SK-N-SH (cell line): Measurements from ENCODE around the gene TRAF5. TPM values are rescaled to one million over a fixed set of nuclear protein-coding genes. Genes with fewer than 3 reads are reported as not detected.

Experiments used
- CTCF ChIA-PET: fragments of 300-600, 350-600 bp; formaldehyde crosslinking; extraction: SDS; loops from one replicate; lab custom pipeline; 2021; lab: Yijun Ruan, JAX
- POLR2A ChIA-PET: fragments of 350-600 bp; sonication (Branson Sonifier 250); formaldehyde crosslinking; extraction: SDS; loops from one replicate; lab custom pipeline; 2020; ENCODE audit warnings: antibody characterized with exemption, inconsistent platforms; lab: Yijun Ruan, JAX
- DNase-seq: peaks from one replicate; pipeline ENCODE4 v3.0.0; 2012
- H2AFZ ChIP-seq: fragments of 200-600 bp; sonication (generic); 2 replicates; pipeline ENCODE4 v1.8.1; 2016; ENCODE audit warnings: antibody characterized with exemption, mild to moderate bottlenecking, low read depth
- H3F3A ChIP-seq: fragments of 200-600 bp; sonication (generic); replicated peaks from 2 replicates; pipeline ENCODE3; 2016; ENCODE audit warnings: antibody characterized with exemption, mild to moderate bottlenecking; ENCODE audit not compliant: insufficient read depth
- H3K27ac ChIP-seq, 2 experiments: fragments of 200-500 bp in 1 of 2; fragments of 200-600 bp in 1 of 2; sonication (Bioruptor generic) in 1 of 2; sonication (generic), shearing (Covaris generic) in 1 of 2; 2 replicates each; pipeline versions ENCODE4 v1.5.1 to v1.6.1; 2014 to 2016; ENCODE audit warnings: low read depth in 2 of 2, inconsistent platforms in 1 of 2, low read length in 1 of 2, mild to moderate bottlenecking in 1 of 2, mixed read lengths in 1 of 2
- H3K27me3 ChIP-seq: fragments of 200-600 bp; sonication (generic), shearing (Covaris generic); 2 replicates; pipeline ENCODE4 v1.6.1; 2016; ENCODE audit warnings: mixed run types; ENCODE audit not compliant: insufficient read depth
- H3K36me3 ChIP-seq, 2 experiments: fragments of 200-500 bp in 1 of 2; fragments of 200-600 bp in 1 of 2; sonication (Bioruptor generic) in 1 of 2; sonication (generic) in 1 of 2; replicated peaks in 1 of 2; 2 replicates each; pipeline versions ENCODE3 to v1.5.1; 2014 to 2016; ENCODE audit warnings: low read length in 1 of 2, mild to moderate bottlenecking in 1 of 2; ENCODE audit not compliant: insufficient read depth in 2 of 2, control insufficient read depth in 1 of 2
- H3K4me1 ChIP-seq, 2 experiments: fragments of 200-500 bp in 1 of 2; fragments of 200-600 bp in 1 of 2; sonication (Bioruptor generic) in 1 of 2; sonication (generic), shearing (Covaris generic) in 1 of 2; 2 replicates each; pipeline versions ENCODE4 v1.5.1 to v1.6.1; 2014 to 2016; ENCODE audit warnings: low read depth in 1 of 2, low read length in 1 of 2, mixed run types in 1 of 2; ENCODE audit not compliant: insufficient read depth in 2 of 2, control insufficient read depth in 1 of 2
- H3K4me2 ChIP-seq: fragments of 200-600 bp; sonication (generic), shearing (Covaris generic); 2 replicates; pipeline ENCODE4 v1.6.1; 2017; ENCODE audit warnings: mixed run types
- H3K4me3 ChIP-seq, 2 experiments: fragments of 200-500 bp in 1 of 2; fragments of 200-600 bp in 1 of 2; sonication (Bioruptor generic) in 1 of 2; sonication (generic), shearing (Covaris generic) in 1 of 2; 2 replicates each; pipeline versions ENCODE4 v1.5.1 to v1.8.1; 2014 to 2016; ENCODE audit warnings: low read depth in 2 of 2, inconsistent platforms in 1 of 2, low read length in 1 of 2, mild to moderate bottlenecking in 1 of 2, mixed read lengths in 1 of 2, moderate library complexity in 1 of 2
- H3K79me2 ChIP-seq: fragments of 200-600 bp; sonication (generic); 2 replicates; pipeline ENCODE4 v1.8.1; 2017; ENCODE audit warnings: mild to moderate bottlenecking; ENCODE audit not compliant: insufficient read depth
- H3K9ac ChIP-seq: fragments of 200-600 bp; sonication (generic); 2 replicates; pipeline ENCODE4 v1.6.1; 2017; ENCODE audit warnings: mixed run types
- H3K9me2 ChIP-seq: fragments of 200-600 bp; sonication (generic); 2 replicates; pipeline ENCODE4 v1.6.1; 2017; ENCODE audit warnings: mixed run types
- H3K9me3 ChIP-seq: fragments of 200-600 bp; sonication (generic); 2 replicates; pipeline ENCODE4 v1.6.1; 2017; ENCODE audit warnings: mixed run types, mild to moderate bottlenecking, moderate library complexity
- H4K20me1 ChIP-seq: fragments of 200-600 bp; sonication (generic); 2 replicates; pipeline ENCODE4 v1.6.1; 2017; ENCODE audit warnings: mild to moderate bottlenecking, mixed run types; ENCODE audit not compliant: insufficient read depth
- EZH2phosphoT487 ChIP-seq: fragments of 200-600 bp; sonication (generic); IDR thresholded peaks from 2 replicates; pipeline ENCODE4 v1.6.1; 2017; ENCODE audit warnings: low read depth, mixed run types, mild to moderate bottlenecking, antibody characterized with exemption, moderate library complexity, borderline replicate concordance
- FOSL2 ChIP-seq: IDR thresholded peaks from 2 replicates; pipeline ENCODE4 v1.4.0; 2012; ENCODE audit warnings: low read depth, mild to moderate bottlenecking, moderate library complexity, borderline replicate concordance
- GABPA ChIP-seq: IDR thresholded peaks from 2 replicates; pipeline ENCODE4 v1.4.0; 2012; ENCODE audit warnings: low read depth, mild to moderate bottlenecking
- MXI1 ChIP-seq: IDR thresholded peaks from 2 replicates; pipeline ENCODE4 v1.6.1; 2012; ENCODE audit warnings: mild to moderate bottlenecking, low read depth, low read length, improper control_type of control experiment
- NRF1 ChIP-seq: IDR thresholded peaks from 2 replicates; pipeline ENCODE4 v1.6.1; 2012; ENCODE audit warnings: low read depth, mild to moderate bottlenecking, low read length
- RFX5 ChIP-seq: IDR thresholded peaks from 2 replicates; pipeline ENCODE4 v1.6.1; 2012; ENCODE audit warnings: mild to moderate bottlenecking, improper control_type of control experiment, low read length
- RXRA ChIP-seq: IDR thresholded peaks from 2 replicates; pipeline ENCODE4 v1.4.0; 2012; ENCODE audit warnings: low read depth, mild to moderate bottlenecking, borderline replicate concordance
- TCF12 ChIP-seq: IDR thresholded peaks from 2 replicates; pipeline ENCODE4 v1.4.0; 2012
- WGBS: methylation state at CpG from one replicate; pipeline ENCODE4 v1.1.6; 2017; ENCODE audit warnings: low lambda C conversion rate; 5-methylcytosine and 5-hydroxymethylcytosine counted together
- polyA plus RNA-seq, 3 experiments: library from polyadenylated mRNA; depleted of rRNA; stranded (reverse); fragments of >200 nt; gene quantifications; 2 replicates each; pipeline ENCODE4 v1.2.3, GENCODE V29; 2012
- TF ChIP-seq, protein P1 (sequence below): IDR thresholded peaks from 2 replicates; pipeline ENCODE4 v1.6.1; 2012; ENCODE audit warnings: mild to moderate bottlenecking, low read depth, low read length, moderate library complexity
- TF ChIP-seq, protein P2 (sequence below): fragments of 150-350 bp; IDR thresholded peaks from 2 replicates; pipeline ENCODE4 v1.6.1; 2016; ENCODE audit warnings: mild to moderate bottlenecking, low read depth, low read length
- TF ChIP-seq, protein P3 (sequence below): fragments of 200-600 bp; sonication (generic); IDR thresholded peaks from 2 replicates; pipeline ENCODE4 v1.6.1; 2017; ENCODE audit warnings: antibody characterized with exemption, mild to moderate bottlenecking, moderate library complexity
- TF ChIP-seq, protein P4 (sequence below): IDR thresholded peaks from 2 replicates; pipeline ENCODE4 v1.4.0; 2012; ENCODE audit warnings: low read depth, borderline replicate concordance

TRAF5 gene
- polyA plus RNA-seq, 1 of the 3 experiments (the other 2 are of a cell fraction): 7.6 TPM

DNA sequence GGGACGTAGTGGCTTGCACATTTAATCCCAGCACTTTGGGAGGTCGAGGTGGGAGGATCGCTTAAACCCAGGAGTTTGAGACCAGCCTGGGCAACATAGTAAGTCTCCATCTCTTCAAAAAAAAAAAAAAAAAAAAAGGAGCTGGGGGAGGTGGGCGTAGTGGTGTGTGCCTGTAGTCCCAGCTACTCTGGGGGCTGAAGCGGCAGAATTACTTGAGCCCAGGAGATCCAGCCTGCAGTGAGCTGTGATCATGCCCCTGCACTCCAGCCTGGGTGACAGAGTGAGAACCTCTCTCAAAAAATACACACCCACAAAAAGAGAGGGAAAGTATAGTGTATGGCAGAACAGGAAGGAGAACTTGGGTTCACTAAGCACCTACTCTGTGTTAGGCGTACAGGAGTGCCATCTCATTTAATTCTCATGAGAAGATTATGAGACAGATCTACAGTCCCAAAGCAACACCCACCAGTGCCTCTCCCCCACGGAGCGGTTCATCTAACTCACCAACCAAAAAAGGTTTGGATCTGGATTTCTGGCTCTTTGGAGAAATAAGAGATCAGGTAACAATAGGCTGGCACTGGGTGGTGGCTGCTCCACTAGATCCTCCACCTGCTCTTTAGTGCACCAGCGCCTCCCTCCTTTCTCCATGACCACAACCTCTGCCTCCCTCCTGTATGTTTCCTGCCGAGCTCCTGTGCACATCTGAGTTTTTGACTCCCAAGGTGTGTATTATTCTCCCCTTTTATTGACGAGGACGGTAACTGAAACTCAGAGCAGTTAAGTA is 1.4 kb upstream of the TRAF5 start:
- 89% methylated on average over 12 of the region's 12 CpGs for WGBS
- no peak overlapping the region for H3K9ac ChIP-seq
- CTCF ChIA-PET: interaction anchor here (0.7 to 5.0 kb wide), 7 partner anchors 29 to 190 kb away, joined by 3 to 66 read pairs (median 9); no protein-coding TSS in a partner anchor
- H3K4me3 ChIP-seq: no peak overlapping the region
- no peaks in the 10 kb centered on the region; the same call in 1 of the 2 replicates for H3K79me2 ChIP-seq
- H3F3A ChIP-seq: peaks cover 3% of the 10 kb centered on the region
- no peaks in the 10 kb centered on the region for H3K9me2 ChIP-seq
- TF ChIP-seq TCF12 (no peak), MXI1 (no peak), RFX5 (no peak), NRF1 (no peak)
- TF ChIP-seq, protein P1, sequence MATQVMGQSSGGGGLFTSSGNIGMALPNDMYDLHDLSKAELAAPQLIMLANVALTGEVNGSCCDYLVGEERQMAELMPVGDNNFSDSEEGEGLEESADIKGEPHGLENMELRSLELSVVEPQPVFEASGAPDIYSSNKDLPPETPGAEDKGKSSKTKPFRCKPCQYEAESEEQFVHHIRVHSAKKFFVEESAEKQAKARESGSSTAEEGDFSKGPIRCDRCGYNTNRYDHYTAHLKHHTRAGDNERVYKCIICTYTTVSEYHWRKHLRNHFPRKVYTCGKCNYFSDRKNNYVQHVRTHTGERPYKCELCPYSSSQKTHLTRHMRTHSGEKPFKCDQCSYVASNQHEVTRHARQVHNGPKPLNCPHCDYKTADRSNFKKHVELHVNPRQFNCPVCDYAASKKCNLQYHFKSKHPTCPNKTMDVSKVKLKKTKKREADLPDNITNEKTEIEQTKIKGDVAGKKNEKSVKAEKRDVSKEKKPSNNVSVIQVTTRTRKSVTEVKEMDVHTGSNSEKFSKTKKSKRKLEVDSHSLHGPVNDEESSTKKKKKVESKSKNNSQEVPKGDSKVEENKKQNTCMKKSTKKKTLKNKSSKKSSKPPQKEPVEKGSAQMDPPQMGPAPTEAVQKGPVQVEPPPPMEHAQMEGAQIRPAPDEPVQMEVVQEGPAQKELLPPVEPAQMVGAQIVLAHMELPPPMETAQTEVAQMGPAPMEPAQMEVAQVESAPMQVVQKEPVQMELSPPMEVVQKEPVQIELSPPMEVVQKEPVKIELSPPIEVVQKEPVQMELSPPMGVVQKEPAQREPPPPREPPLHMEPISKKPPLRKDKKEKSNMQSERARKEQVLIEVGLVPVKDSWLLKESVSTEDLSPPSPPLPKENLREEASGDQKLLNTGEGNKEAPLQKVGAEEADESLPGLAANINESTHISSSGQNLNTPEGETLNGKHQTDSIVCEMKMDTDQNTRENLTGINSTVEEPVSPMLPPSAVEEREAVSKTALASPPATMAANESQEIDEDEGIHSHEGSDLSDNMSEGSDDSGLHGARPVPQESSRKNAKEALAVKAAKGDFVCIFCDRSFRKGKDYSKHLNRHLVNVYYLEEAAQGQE: no peak
- TF ChIP-seq, all 33 proteins: peak for 0
- no peak for DNase-seq
- Histone ChIP-seq H3K9me3 (no peaks in the 10 kb centered on the region), H3K4me1 (peaks cover 0 to 31% of the 10 kb centered on the region in 2 experiments; a peak in 1 of 4 replicates), H2AFZ (no peak overlapping the region), H4K20me1 (no peaks in the 10 kb centered on the region), H3K27me3 (no peaks in the 10 kb centered on the region), H3K36me3 (no peaks in the 10 kb centered on the region), H3K27ac (no peak overlapping the region), H3K4me2 (no peak overlapping the region)
- POLR2A ChIA-PET: interaction anchor here (0.7 kb wide), 1 partner anchor 58 kb away, joined by 3 read pairs; no protein-coding TSS in a partner anchor

DNA sequence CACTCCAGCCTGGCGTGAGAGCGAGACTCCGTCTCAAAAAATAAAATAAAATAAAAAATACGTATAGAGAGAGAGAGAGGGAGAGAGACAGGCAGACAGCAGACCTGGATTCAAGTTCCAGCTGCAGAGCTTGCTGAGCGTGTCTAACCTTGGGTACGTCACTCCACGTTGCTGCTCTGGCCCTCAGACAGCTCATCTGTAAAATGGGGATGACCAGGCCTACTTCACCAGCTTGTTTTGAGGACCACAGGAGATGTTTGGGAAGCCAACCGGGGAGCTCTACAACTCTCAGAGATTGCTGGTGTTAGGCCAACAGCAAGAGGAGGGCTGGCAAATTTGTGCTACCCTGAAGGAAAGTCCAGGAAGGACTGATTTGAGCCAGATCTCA is 499 bp upstream of the TRAF5 start:
- ChIA-PET CTCF (interaction anchor here (1.0 to 2.6 kb wide), 6 partner anchors 28 to 323 kb away, joined by 3 to 22 read pairs (median 4); no protein-coding TSS in a partner anchor), POLR2A (interaction anchor here (0.7 to 1.1 kb wide), 2 partner anchors 56 to 57 kb away, joined by 3 read pairs; no protein-coding TSS in a partner anchor)
- TF ChIP-seq, protein P2, sequence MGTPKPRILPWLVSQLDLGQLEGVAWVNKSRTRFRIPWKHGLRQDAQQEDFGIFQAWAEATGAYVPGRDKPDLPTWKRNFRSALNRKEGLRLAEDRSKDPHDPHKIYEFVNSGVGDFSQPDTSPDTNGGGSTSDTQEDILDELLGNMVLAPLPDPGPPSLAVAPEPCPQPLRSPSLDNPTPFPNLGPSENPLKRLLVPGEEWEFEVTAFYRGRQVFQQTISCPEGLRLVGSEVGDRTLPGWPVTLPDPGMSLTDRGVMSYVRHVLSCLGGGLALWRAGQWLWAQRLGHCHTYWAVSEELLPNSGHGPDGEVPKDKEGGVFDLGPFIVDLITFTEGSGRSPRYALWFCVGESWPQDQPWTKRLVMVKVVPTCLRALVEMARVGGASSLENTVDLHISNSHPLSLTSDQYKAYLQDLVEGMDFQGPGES: no peak
- TF ChIP-seq EZH2phosphoT487 (no peak), RXRA (no peak), MXI1 (no peak), GABPA (no peak), FOSL2 (no peak)
- TF ChIP-seq, protein P3, sequence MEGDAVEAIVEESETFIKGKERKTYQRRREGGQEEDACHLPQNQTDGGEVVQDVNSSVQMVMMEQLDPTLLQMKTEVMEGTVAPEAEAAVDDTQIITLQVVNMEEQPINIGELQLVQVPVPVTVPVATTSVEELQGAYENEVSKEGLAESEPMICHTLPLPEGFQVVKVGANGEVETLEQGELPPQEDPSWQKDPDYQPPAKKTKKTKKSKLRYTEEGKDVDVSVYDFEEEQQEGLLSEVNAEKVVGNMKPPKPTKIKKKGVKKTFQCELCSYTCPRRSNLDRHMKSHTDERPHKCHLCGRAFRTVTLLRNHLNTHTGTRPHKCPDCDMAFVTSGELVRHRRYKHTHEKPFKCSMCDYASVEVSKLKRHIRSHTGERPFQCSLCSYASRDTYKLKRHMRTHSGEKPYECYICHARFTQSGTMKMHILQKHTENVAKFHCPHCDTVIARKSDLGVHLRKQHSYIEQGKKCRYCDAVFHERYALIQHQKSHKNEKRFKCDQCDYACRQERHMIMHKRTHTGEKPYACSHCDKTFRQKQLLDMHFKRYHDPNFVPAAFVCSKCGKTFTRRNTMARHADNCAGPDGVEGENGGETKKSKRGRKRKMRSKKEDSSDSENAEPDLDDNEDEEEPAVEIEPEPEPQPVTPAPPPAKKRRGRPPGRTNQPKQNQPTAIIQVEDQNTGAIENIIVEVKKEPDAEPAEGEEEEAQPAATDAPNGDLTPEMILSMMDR: no peak
- TF ChIP-seq, protein P4, sequence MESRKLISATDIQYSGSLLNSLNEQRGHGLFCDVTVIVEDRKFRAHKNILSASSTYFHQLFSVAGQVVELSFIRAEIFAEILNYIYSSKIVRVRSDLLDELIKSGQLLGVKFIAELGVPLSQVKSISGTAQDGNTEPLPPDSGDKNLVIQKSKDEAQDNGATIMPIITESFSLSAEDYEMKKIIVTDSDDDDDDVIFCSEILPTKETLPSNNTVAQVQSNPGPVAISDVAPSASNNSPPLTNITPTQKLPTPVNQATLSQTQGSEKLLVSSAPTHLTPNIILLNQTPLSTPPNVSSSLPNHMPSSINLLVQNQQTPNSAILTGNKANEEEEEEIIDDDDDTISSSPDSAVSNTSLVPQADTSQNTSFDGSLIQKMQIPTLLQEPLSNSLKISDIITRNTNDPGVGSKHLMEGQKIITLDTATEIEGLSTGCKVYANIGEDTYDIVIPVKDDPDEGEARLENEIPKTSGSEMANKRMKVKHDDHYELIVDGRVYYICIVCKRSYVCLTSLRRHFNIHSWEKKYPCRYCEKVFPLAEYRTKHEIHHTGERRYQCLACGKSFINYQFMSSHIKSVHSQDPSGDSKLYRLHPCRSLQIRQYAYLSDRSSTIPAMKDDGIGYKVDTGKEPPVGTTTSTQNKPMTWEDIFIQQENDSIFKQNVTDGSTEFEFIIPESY: no peak
- Histone ChIP-seq H3K27me3 (no peaks in the 10 kb centered on the region), H3K27ac (peak overlapping the region in 1 of 2 experiments; percentile 59; a peak in 1 of 4 replicates), H3K9ac (peak overlapping the region; percentile 33), H3K9me3 (no peaks in the 10 kb centered on the region), H3K36me3 (no peaks in the 10 kb centered on the region), H4K20me1 (no peaks in the 10 kb centered on the region), H3K4me2 (peak overlapping the region; percentile 75), H3K4me1 (peaks cover 0 to 38% of the 10 kb centered on the region in 2 experiments; a peak in 3 of 4 replicates), H3K9me2 (no peaks in the 10 kb centered on the region), H3K4me3 (peak overlapping the region; percentile 70 to 76; a peak in 3 of 4 replicates), H3F3A (peaks cover 3% of the 10 kb centered on the region), H2AFZ (peak overlapping the region; percentile 97), H3K79me2 (no peaks in the 10 kb centered on the region; the same call in 1 of the 2 replicates)
- no peak for DNase-seq
- 96% methylated on average over 8 of the region's 8 CpGs for WGBS
